ENCODE measurements around the gene GPR75. TPM values are rescaled to one million over a fixed set of nuclear protein-coding genes. Genes with fewer than 3 reads are reported as not detected.

GPR75 gene
- total and polyA plus RNA-seq, 2 of the 8 experiments (the other 6 are each of a cell fraction or from before 2014, with no cell fraction given), result 3.5 to 4.3 TPM

DNA sequence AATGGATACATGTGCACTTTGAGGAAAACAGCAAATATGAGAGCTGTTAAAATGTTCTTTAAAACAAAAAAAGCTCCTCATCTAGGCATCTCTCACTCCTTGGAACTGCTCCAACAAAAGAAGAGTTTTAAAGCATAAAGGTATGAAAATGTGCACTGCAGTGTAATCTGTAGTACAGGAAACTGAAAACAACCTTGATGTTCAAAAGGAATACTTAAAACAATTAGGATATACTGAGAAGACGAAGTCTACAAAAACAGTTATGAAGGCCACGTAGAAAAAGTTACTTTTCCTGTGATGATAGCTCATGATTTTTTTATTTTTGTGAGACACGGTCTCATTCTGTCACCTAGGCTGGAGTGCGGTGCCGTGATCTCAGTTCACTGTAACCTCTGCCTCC lies 2.1 kb upstream of the GPR75 start:
- no peaks in the 10 kb centered on the region for H3K9me3 ChIP-seq (ENCODE audit: insufficient read depth in 2 of 2, low read depth in 1 of 2, low read length in 1 of 2)
- no peak for DNase-seq (ENCODE audit: low read depth in 1 of 2, low spot score in 2 of 2)
- no peak overlapping the region for H3K4me3 ChIP-seq (ENCODE audit: extremely low read depth in 1 of 4, insufficient read depth in 2 of 4, low read depth in 3 of 4, low read length in 4 of 4)
- H3K79me2 ChIP-seq (ENCODE audit: control insufficient read depth in 1 of 2, insufficient read depth in 2 of 2, low read length in 2 of 2), result no peaks in the 10 kb centered on the region
- H4K5ac ChIP-seq (ENCODE audit: insufficient read length, low read depth, low read length), result no peak overlapping the region
- no peaks in the 10 kb centered on the region for H3K27me3 ChIP-seq (replicated peaks in 1 of 4; ENCODE audit: control insufficient read depth in 3 of 4, extremely low read depth in 1 of 4, insufficient read depth in 3 of 4, low read length in 3 of 4)
- H2BK5ac ChIP-seq (ENCODE audit: low read depth, low read length), result no peak overlapping the region
- no peak overlapping the region for H2AK5ac ChIP-seq (ENCODE audit: low read depth, low read length)
- no peak overlapping the region for H3K9ac ChIP-seq (replicated peaks in 1 of 4; ENCODE audit: extremely low read depth in 1 of 4, low read depth in 3 of 4, low read length in 3 of 4)
- no peak overlapping the region for H2AFZ ChIP-seq (ENCODE audit: low read length)
- no peak overlapping the region for H2BK120ac ChIP-seq (replicated peaks; ENCODE audit: low read depth, low read length)
- peaks cover 2% of the 10 kb centered on the region in 2 experiments for H4K20me1 ChIP-seq (replicated peaks in 1 of 2; ENCODE audit: control insufficient read depth in 1 of 2, insufficient read depth in 2 of 2, low read length in 2 of 2)
- H4K8ac ChIP-seq (ENCODE audit: extremely low read depth, insufficient read depth, low read length), result no peak overlapping the region
- peaks cover 9% of the 10 kb centered on the region; the same call in 1 of the 2 replicates for H3K23me2 ChIP-seq (ENCODE audit: low read depth, low read length)
- no peak for FAIRE-seq
- peaks cover 0 to 3% (median 0%) of the 10 kb centered on the region in 4 experiments; a peak in 2 of 7 replicates for H3K4me1 ChIP-seq (replicated peaks in 1 of 4; ENCODE audit: control insufficient read depth in 3 of 4, insufficient read depth in 4 of 4, low read length in 3 of 4)
- H3K18ac ChIP-seq (ENCODE audit: extremely low read depth, low read length), result no peak overlapping the region
- H3K79me1 ChIP-seq (ENCODE audit: low read depth, low read length), result no peaks in the 10 kb centered on the region
- H2BK12ac ChIP-seq (ENCODE audit: low read depth, low read length), result no peak overlapping the region
- H3K4ac ChIP-seq (replicated peaks; ENCODE audit: insufficient read length, low read depth, low read length), result no peak overlapping the region
- POLR2A ChIA-PET (ENCODE audit: partially characterized antibody), result interaction anchor here (1.0 kb wide), 1 partner anchor 42 kb away, joined by 3 read pairs; no protein-coding TSS in a partner anchor
- CTCF ChIA-PET (ENCODE audit: partially characterized antibody), result interaction anchor here (0.6 kb wide), 2 partner anchors 514 to 1305 kb away, joined by 3 to 7 read pairs; no protein-coding TSS in a partner anchor
- no peak overlapping the region for H2BK20ac ChIP-seq (ENCODE audit: low read length)
- 94% methylated on average over 5 of the region's 5 CpGs; no CpG with 5 or more reads in 1 of the 2 experiments for WGBS, 2 experiments (ENCODE audit: extremely low coverage in 1 of 2, insufficient coverage in 1 of 2, insufficient read length in 1 of 2, insufficient replicate concordance in 2 of 2, low coverage in 1 of 2, low lambda C conversion rate in 2 of 2, missing lambda C conversion rate in 1 of 2)
- no peak overlapping the region for H3K27ac ChIP-seq (ENCODE audit: low read depth, low read length)
- no peak overlapping the region for H3K14ac ChIP-seq (ENCODE audit: insufficient read length)
- no peak overlapping the region for H4K91ac ChIP-seq (replicated peaks; ENCODE audit: insufficient read length, low read length)
- H3K4me2 ChIP-seq (ENCODE audit: insufficient read depth in 1 of 2, low read depth in 2 of 2, low read length in 2 of 2), result no peak overlapping the region
- H3K23ac ChIP-seq (ENCODE audit: insufficient read length), result no peak overlapping the region
- no peak overlapping the region for H3K56ac ChIP-seq (replicated peaks; ENCODE audit: insufficient read length, low read depth, low read length)
- peaks cover 3 to 27% (median 14%) of the 10 kb centered on the region in 4 experiments; a peak in 5 of 8 replicates for H3K36me3 ChIP-seq (ENCODE audit: control insufficient read depth in 2 of 4, insufficient read depth in 4 of 4, low read length in 3 of 4)
- no peak overlapping the region for H2BK15ac ChIP-seq (ENCODE audit: low read length)
- TF ChIP-seq EGR1 (IDR thresholded peaks at IDR 0.05; ENCODE audit: borderline replicate concordance, low read depth, low read length) (no peak), CBX8 (IDR thresholded peaks at IDR 0.05; ENCODE audit: borderline replicate concordance, low read depth, low read length) (no peak), JUN (IDR thresholded peaks at IDR 0.05; ENCODE audit: low read depth, low read length) (no peak), JUND (IDR thresholded peaks at IDR 0.05; ENCODE audit: low read length) (no peak), CREB1 (IDR thresholded peaks at IDR 0.05) (no peak), POLR2AphosphoS5 (IDR thresholded peaks at IDR 0.05; ENCODE audit: low read depth, low read length) (no peak), SUZ12 (IDR thresholded peaks at IDR 0.05; ENCODE audit: low read length) (no peak), BRCA1 (IDR thresholded peaks at IDR 0.05; ENCODE audit: low read depth, low read length) (no peak), SAP30 (IDR thresholded peaks at IDR 0.05; ENCODE audit: insufficient read depth, insufficient replicate concordance, low read length) (no peak), TBP (IDR thresholded peaks at IDR 0.05; ENCODE audit: low read depth, low read length) (no peak), SIRT6 (IDR thresholded peaks at IDR 0.05; ENCODE audit: low read length) (no peak)
- TF ChIP-seq, protein P1, sequence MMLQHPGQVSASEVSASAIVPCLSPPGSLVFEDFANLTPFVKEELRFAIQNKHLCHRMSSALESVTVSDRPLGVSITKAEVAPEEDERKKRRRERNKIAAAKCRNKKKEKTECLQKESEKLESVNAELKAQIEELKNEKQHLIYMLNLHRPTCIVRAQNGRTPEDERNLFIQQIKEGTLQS (IDR thresholded peaks at IDR 0.05; ENCODE audit: insufficient read depth, low read depth, low read length), result no peak
- TF ChIP-seq, protein P2, sequence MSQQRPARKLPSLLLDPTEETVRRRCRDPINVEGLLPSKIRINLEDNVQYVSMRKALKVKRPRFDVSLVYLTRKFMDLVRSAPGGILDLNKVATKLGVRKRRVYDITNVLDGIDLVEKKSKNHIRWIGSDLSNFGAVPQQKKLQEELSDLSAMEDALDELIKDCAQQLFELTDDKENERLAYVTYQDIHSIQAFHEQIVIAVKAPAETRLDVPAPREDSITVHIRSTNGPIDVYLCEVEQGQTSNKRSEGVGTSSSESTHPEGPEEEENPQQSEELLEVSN (IDR thresholded peaks at IDR 0.05), result no peak
- TF ChIP-seq, protein P3, sequence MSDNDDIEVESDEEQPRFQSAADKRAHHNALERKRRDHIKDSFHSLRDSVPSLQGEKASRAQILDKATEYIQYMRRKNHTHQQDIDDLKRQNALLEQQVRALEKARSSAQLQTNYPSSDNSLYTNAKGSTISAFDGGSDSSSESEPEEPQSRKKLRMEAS (IDR thresholded peaks at IDR 0.05), result no peak

All from H1 (cell line).